Brain pericyte (primary cell): Measurements from ENCODE around the gene CEP170B.
"Not testable (repeated sequence)": the region's sequence is repeated elsewhere in the genome, so short reads cannot be mapped to it uniquely, and the experiment has no call there.

Source experiments
- DNase-seq: peaks from one replicate; pipeline ENCODE4 v3.0.0-alpha.2; 2012; ENCODE audit warnings: low read depth, low spot score

The CEP170B gene

DNA sequence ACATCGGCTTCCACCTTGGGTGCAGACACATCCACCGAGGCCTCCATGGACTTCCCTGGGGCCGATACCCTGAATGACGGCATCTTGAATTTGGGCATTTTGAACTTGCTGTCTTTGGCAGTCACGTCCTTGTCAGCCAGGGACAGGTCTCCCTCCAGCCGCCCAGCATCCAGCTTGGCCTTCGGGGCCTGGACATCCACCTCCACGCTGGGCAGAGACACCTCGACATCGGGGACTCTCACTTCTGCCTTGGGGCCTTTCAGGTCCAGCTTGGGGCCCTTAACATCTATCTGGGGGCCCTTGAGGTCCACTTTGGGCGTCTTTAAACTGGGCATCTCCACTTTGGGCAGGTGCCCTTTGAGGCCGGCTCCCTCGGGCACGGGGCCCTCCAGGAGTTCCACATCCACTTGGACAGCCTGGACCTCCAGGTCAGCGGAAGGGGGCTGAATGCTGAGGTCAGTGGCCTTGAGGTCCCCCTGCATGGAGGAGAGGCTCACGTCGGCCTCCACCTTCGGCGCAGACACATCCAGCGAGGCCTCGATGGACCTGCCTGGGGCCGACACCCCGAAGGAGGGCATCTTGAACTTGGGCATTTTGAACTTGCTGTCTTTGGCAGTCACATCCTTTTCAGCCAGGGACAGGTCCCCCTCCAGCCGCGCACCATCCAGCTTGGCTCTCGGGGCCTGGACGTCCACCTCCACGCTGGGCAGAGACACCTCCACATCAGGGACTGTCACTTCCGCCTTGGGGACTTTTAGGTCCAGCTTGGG lies 79.6 kb downstream of the CEP170B start:
- DNase-seq = not testable (repeated sequence)

DNA sequence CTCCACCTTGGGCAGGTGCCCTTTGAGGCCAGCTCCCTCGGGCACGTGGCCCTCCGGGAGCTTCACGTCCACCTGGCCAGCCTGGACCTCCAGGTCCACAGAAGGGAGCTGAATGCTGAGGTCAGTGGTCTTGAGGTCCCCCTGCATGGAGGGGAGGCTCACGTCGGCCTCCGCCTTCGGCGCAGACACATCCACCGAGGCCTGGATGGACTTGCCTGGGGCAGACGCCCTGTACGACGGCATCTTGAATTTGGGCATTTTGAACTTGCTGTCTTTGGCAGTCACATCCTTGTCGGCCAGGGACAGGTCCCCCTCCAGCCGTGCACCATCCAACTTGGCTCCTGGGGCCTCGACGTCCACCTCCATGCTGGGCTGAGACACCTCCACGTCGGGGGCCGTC lies 80.2 kb downstream of the CEP170B start:
- not testable (repeated sequence) for DNase-seq
